Sigmoid colon (tissue), 7 donors: ENCODE data around the gene ARTN. TPM values are rescaled to one million over a fixed set of nuclear protein-coding genes. Genes with fewer than 3 reads are reported as not detected.
A peak's percentile ranks its signal among the peaks of the same experiment; 100 is the strongest.

Experiments used
- DNase-seq: peaks from one replicate; pipeline ENCODE4 v3.0.0-alpha.2; 2019
- H3K27ac ChIP-seq, 4 donors: fragments of 200-600 bp; sonication (generic); one replicate each; pipeline ENCODE4 v1.5.1; 2016 to 2019; ENCODE audit warnings: mild to moderate bottlenecking in 1 of 4
- H3K27me3 ChIP-seq, 3 donors: fragments of 200-600 bp; sonication (generic); one replicate each; pipeline ENCODE4 v1.5.1; 2019; ENCODE audit warnings: mild to moderate bottlenecking in 1 of 3
- H3K36me3 ChIP-seq, 4 donors: fragments of 200-600 bp; sonication (generic); one replicate each; pipeline ENCODE4 v1.5.1; 2016 to 2019
- H3K4me1 ChIP-seq, 4 donors: fragments of 200-600 bp; sonication (generic); one replicate each; pipeline ENCODE4 v1.5.1; 2017 to 2019
- H3K4me3 ChIP-seq, 4 donors: fragments of 200-600 bp; sonication (generic); one replicate each; pipeline ENCODE4 v1.5.1; 2017 to 2019; ENCODE audit warnings: mild to moderate bottlenecking in 2 of 4, moderate library complexity in 1 of 4
- H3K9me3 ChIP-seq, 4 donors: fragments of 200-600 bp in 3 of 4; sonication (generic) in 3 of 4; one replicate each; pipeline versions ENCODE4 v1.5.1 to v1.6.1; 2013 to 2019
- CTCF ChIP-seq, 4 experiments: fragments of 450-650 bp in 3 of 4; fragments of 200-600 bp in 1 of 4; IDR thresholded peaks; one replicate each; pipeline ENCODE4 v1.5.1; 2016 to 2019; ENCODE audit warnings: antibody characterized with exemption in 4 of 4, mild to moderate bottlenecking in 3 of 4, moderate library complexity in 2 of 4
- EP300 ChIP-seq, 4 donors: sonication (generic); formaldehyde crosslinking; IDR thresholded peaks; one replicate each; pipeline ENCODE4 v1.6.1; 2017; ENCODE audit warnings: antibody characterized with exemption in 4 of 4
- POLR2A ChIP-seq, 2 donors: fragments of 450-650 bp; IDR thresholded peaks; one replicate each; pipeline ENCODE4 v1.6.1; 2016; ENCODE audit warnings: antibody characterized with exemption in 2 of 2, mild to moderate bottlenecking in 2 of 2, moderate library complexity in 2 of 2
- POLR2AphosphoS5 ChIP-seq, 4 donors: sonication (generic); formaldehyde crosslinking; IDR thresholded peaks; one replicate each; pipeline ENCODE4 v1.6.1; 2017; ENCODE audit warnings: antibody characterized with exemption in 4 of 4
- WGBS, 2 donors: extraction: QIAGEN DNeasy Blood & Tissue Kit; methylation state at CpG; one replicate each; pipeline ENCODE4 v1.1.7; 2013; 5-methylcytosine and 5-hydroxymethylcytosine counted together
- intact Hi-C: fragments of 100-400 bp; cut with DNase I; formaldehyde crosslinking; loops from one replicate; pipeline ENCODE4 v1.15.1; 2023
- polyA plus RNA-seq, 3 donors: library from polyadenylated mRNA; stranded (reverse); fragments of 200-250 nt; gene quantifications; one replicate each; pipeline ENCODE4 v1.2.3, GENCODE V29; 2013
- total RNA-seq, 4 donors: library from RNA; depleted of rRNA; stranded (reverse); fragments of >200 nt; gene quantifications; one replicate each; pipeline ENCODE4 v1.1.0, GENCODE V29; 2016
- donor health status: healthy with polysubstance abuse.
- donor health status: Bipolar disorder and iron deficiency.
- donor health status: healthy.

Gene ARTN
- total and polyA plus RNA-seq, 7 donors: 0.99 to 8.1 (median 2.4) TPM; not detected in 2

DNA sequence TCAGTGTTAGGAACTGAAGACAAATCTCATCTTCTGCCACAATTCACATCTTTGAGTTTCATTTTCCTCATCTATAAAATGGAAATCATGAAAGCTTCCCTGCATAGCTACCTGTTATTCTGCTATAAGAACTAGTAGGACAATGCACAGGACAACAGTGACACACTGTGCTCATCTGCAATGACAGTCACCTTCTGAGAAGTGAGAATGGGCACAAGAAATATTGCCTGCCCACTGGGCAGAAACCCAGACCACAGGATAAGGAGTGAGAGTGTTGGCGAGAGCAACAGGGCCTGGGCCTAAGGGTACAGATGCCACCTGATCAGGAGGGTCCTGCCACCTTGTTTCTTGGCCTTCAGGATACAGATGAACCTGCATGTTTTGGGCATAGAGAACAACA lies 23.3 kb upstream of the ARTN start:
- no peak overlapping the region for H3K4me3 ChIP-seq
- no peaks in the 10 kb centered on the region for H3K9me3 ChIP-seq
- H3K36me3 ChIP-seq: peaks cover 0 to 16% (median 0%) of the 10 kb centered on the region in 4 donors
- H3K27ac ChIP-seq: no peak overlapping the region
- WGBS, 2 donors: 95 to 99% methylated on average over 1 of the region's 1 CpG
- DNase-seq: no peak
- H3K27me3 ChIP-seq: no peaks in the 10 kb centered on the region
- H3K4me1 ChIP-seq: peaks cover 0 to 18% (median 18%) of the 10 kb centered on the region in 4 donors
- intact Hi-C loops: no loop called here
- TF ChIP-seq EP300 (IDR thresholded peaks at IDR 0.05) (no peak), CTCF (IDR thresholded peaks at IDR 0.05) (no peak), POLR2AphosphoS5 (IDR thresholded peaks at IDR 0.05) (no peak), POLR2A (IDR thresholded peaks at IDR 0.05) (no peak)

DNA sequence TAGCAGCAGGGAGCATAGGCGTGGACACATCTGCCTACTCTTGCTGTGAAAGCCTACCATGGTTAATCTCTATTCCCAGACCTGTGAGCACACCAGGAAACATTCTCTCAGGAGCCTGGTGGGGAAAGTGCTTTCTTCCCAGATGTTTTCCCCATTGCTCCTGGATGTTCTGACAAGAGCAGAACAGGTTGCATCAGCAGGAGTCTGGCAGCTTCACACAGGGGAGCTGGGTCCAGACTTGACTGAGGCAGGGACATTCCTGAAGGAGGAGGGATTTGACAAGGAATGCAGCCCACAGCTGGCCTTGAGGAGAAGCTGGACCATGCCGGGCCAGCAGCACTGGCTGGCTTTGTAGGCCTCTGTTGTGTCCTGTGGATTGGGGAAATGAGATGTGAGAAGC lies 21.0 kb upstream of the ARTN start:
- Histone ChIP-seq H3K27ac (peak overlapping the region; percentile 31 to 58 (median 36)), H3K27me3 (no peaks in the 10 kb centered on the region), H3K4me3 (no peak overlapping the region), H3K36me3 (peaks cover 0 to 7% (median 0%) of the 10 kb centered on the region in 4 donors), H3K9me3 (no peaks in the 10 kb centered on the region), H3K4me1 (peaks cover 0 to 18% (median 18%) of the 10 kb centered on the region in 4 donors)
- whole genome bisulfite sequencing, 2 donors: 65 to 81% methylated on average over 2 of the region's 2 CpGs
- intact Hi-C loops: no loop called here
- no peak for TF ChIP-seq POLR2A (IDR thresholded peaks at IDR 0.05)
- no peak for TF ChIP-seq POLR2AphosphoS5 (IDR thresholded peaks at IDR 0.05)
- TF ChIP-seq CTCF (IDR thresholded peaks at IDR 0.05): no peak
- TF ChIP-seq EP300 (IDR thresholded peaks at IDR 0.05): no peak
- DNase-seq: peak; percentile 91

DNA sequence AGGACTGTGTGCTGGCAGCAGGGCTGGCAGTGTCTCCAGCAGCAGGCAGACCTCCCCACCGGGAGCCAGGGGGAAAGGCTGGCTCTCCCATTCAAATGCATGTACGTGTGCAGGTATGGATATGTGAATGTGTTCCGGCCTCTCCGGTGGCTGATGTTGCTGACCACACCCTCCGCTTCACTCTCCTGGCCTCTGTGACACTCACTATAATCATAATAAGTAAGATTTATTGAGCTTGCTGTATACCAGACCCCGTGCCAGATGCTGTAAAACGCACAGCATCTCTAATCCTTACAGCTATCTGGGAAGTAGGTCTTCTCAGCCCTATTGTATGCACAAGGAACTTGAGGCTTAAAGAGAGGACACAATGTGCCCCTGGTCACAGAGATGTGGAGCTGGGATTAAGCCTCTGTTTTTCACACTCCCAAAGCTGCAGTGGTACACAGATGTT lies 20.5 kb upstream of the ARTN start:
- no peaks in the 10 kb centered on the region for H3K9me3 ChIP-seq
- peaks cover 0 to 4% (median 0%) of the 10 kb centered on the region in 4 donors for H3K36me3 ChIP-seq
- TF ChIP-seq CTCF (IDR thresholded peaks at IDR 0.05) (no peak), EP300 (IDR thresholded peaks at IDR 0.05) (no peak), POLR2A (IDR thresholded peaks at IDR 0.05) (no peak), POLR2AphosphoS5 (IDR thresholded peaks at IDR 0.05) (no peak)
- H3K27ac ChIP-seq: peak overlapping the region; percentile 29 to 58 (median 35)
- H3K4me3 ChIP-seq: no peak overlapping the region
- no peak for DNase-seq
- 9 to 46% methylated on average over 7 of the region's 7 CpGs for WGBS, 2 donors
- intact Hi-C loops: no loop called here
- H3K27me3 ChIP-seq: no peaks in the 10 kb centered on the region
- peaks cover 0 to 18% (median 18%) of the 10 kb centered on the region in 4 donors for H3K4me1 ChIP-seq

- H3K36me3 ChIP-seq: peaks cover 0 to 3% (median 0%) of the 10 kb centered on the region in 4 donors
- no peaks in the 10 kb centered on the region for H3K27me3 ChIP-seq
- no peak for DNase-seq
- peak overlapping the region in 2 of 4 donors; percentile 29 to 58 for H3K27ac ChIP-seq
- no peaks in the 10 kb centered on the region for H3K9me3 ChIP-seq
- no peak overlapping the region for H3K4me3 ChIP-seq
- intact Hi-C loops: no loop called here
- no peak for TF ChIP-seq POLR2A (IDR thresholded peaks at IDR 0.05)
- no peak for TF ChIP-seq POLR2AphosphoS5 (IDR thresholded peaks at IDR 0.05)
- TF ChIP-seq CTCF (IDR thresholded peaks at IDR 0.05): no peak
- TF ChIP-seq EP300 (IDR thresholded peaks at IDR 0.05): no peak
- H3K4me1 ChIP-seq: peaks cover 0 to 18% (median 18%) of the 10 kb centered on the region in 4 donors
- 85 to 92% methylated on average over 18 of the region's 18 CpGs for WGBS, 2 donors
These were observed 19.8 kb upstream of the ARTN start for GRCh38 chr1:43913666-43914360.
